ENCODE data around the gene CCDC171. TPM values are rescaled to one million over a fixed set of nuclear protein-coding genes. Genes with fewer than 3 reads are reported as not detected.
"Not testable (repeated sequence)": the region's sequence is repeated elsewhere in the genome, so short reads cannot be mapped to it uniquely, and the experiment has no call there.

CCDC171 gene
- total and polyA plus RNA-seq, 3 donors from 2014 or later, result 13.2 to 30.2 (median 21.4) TPM

- Histone ChIP-seq H3K27ac (no peak overlapping the region), H3K36me3 (ENCODE audit: low read depth, missing control alignments) (no peaks in the 10 kb centered on the region), H3K4me1 (no peaks in the 10 kb centered on the region), H3K9me3 (no peaks in the 10 kb centered on the region), H3K27me3 (no peaks in the 10 kb centered on the region), H3K4me3 (no peak overlapping the region)
- TF ChIP-seq POLR2A (IDR thresholded peaks at IDR 0.05), result no peak
- no peak for TF ChIP-seq CTCF (IDR thresholded peaks at IDR 0.05)
- 96 to 99% methylated on average over 3 of the region's 3 CpGs for WGBS, 2 donors
- DNase-seq, result no peak
- intact Hi-C loops (cut with DNase I; ENCODE audit: low total_unique reads), result no loop called here
Measured at GRCh38 chr9:15584379-15584778, 31.5 kb downstream of the CCDC171 start.

DNA sequence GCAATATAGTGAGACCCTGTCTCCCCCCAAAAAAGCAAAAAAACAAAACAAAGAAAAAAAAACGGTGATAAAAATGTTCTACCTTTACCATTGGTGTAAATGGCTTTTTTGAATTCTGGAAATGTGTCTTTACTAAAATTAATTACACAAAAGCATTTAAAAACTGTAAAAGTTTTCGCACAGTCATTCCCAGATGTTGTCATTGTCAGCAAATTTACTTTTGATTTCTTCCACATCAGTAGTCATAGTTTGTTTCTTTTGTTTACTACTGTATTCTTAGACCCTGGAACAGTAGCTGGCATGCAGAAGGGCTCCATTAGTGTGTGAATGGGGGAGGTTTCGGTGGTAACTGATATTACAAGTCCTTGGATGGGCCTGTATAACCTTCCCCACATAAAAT lies 39.5 kb downstream of the CCDC171 start:
- WGBS, 2 donors, result 89 to 92% methylated on average over 3 of the region's 3 CpGs
- H3K9me3 ChIP-seq, result no peaks in the 10 kb centered on the region
- TF ChIP-seq POLR2A (IDR thresholded peaks at IDR 0.05), result no peak

GRCh38 chr9:15592940-15593339 lies 40.1 kb downstream of the CCDC171 start:
- H3K9me3 ChIP-seq; DNase-seq; intact Hi-C loops (cut with DNase I; ENCODE audit: low total_unique reads); H3K27me3 ChIP-seq; H3K4me1 ChIP-seq; H3K27ac ChIP-seq; H3K4me3 ChIP-seq; H3K36me3 ChIP-seq (ENCODE audit: low read depth, missing control alignments): not testable (repeated sequence)
- 83 to 87% methylated on average over 1 of the region's 1 CpG for WGBS, 2 donors

More for the DNA sequence above, 39.5 kb downstream of the CCDC171 start:
- Histone ChIP-seq H3K4me1 (no peaks in the 10 kb centered on the region), H3K27ac (no peak overlapping the region), H3K27me3 (no peaks in the 10 kb centered on the region), H3K36me3 (ENCODE audit: low read depth, missing control alignments) (no peaks in the 10 kb centered on the region), H3K4me3 (no peak overlapping the region)
- intact Hi-C loops (cut with DNase I; ENCODE audit: low total_unique reads), result no loop called here
- DNase-seq, result no peak

DNA sequence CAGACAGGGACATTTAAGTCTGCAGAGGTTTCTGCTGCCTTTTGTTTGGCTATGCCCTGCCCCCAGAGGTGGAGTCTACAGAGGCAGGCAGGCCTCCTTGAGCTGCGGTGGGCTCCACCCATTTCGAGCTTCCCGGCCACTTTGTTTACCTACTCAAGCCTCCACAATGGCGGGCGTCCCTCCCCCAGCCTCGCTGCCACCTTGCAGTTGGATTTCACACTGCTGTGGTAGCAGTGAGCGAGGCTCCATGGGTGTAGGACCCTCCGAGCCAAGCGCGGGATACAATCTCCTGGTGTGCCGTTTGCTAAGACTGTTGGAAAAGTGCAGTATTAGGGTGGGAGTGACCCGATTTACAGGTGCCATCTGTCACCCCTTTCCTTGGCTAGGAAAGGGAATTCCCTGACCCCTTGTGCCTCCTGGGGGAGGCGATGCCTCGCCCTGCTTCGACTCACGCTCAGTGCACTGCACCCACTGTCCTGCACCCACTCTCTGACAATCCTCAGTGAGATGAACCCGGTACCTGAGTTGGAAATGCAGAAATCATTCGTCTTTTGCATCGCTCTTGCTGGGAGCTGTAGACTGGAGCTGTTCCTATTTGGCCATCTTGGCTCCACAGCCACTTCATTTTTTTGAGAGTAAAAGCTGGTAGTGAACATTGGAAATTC lies 48.0 kb downstream of the CCDC171 start:
- H3K36me3 ChIP-seq (ENCODE audit: low read depth, missing control alignments); H3K4me3 ChIP-seq; H3K9me3 ChIP-seq; H3K4me1 ChIP-seq; intact Hi-C loops (cut with DNase I; ENCODE audit: low total_unique reads); DNase-seq; H3K27me3 ChIP-seq; H3K27ac ChIP-seq: not testable (repeated sequence)
- 95 to 98% methylated on average over 19 of the region's 19 CpGs for WGBS, 2 donors

GRCh38 chr9:15606643-15607472 lies 54.0 kb downstream of the CCDC171 start:
- no peak for DNase-seq
- Histone ChIP-seq H3K27me3 (no peaks in the 10 kb centered on the region), H3K4me3 (no peak overlapping the region), H3K9me3 (no peaks in the 10 kb centered on the region), H3K27ac (no peak overlapping the region), H3K4me1 (no peaks in the 10 kb centered on the region), H3K36me3 (ENCODE audit: low read depth, missing control alignments) (no peaks in the 10 kb centered on the region)
- intact Hi-C loops (cut with DNase I; ENCODE audit: low total_unique reads), result no loop called here
- TF ChIP-seq CTCF (IDR thresholded peaks at IDR 0.05) (peak; percentile 39 to 91 (median 60)), POLR2A (IDR thresholded peaks at IDR 0.05) (no peak)
- 29 to 31% methylated on average over 2 of the region's 2 CpGs for WGBS, 2 donors

- Histone ChIP-seq H3K27me3 (no peaks in the 10 kb centered on the region), H3K9me3 (no peaks in the 10 kb centered on the region), H3K27ac (no peak overlapping the region), H3K36me3 (ENCODE audit: low read depth, missing control alignments) (no peaks in the 10 kb centered on the region), H3K4me1 (no peaks in the 10 kb centered on the region), H3K4me3 (no peak overlapping the region)
- TF ChIP-seq CTCF (IDR thresholded peaks at IDR 0.05) (no peak), POLR2A (IDR thresholded peaks at IDR 0.05) (no peak)
- intact Hi-C loops (cut with DNase I; ENCODE audit: low total_unique reads), result no loop called here
- 88 to 93% methylated on average over 4 of the region's 4 CpGs for WGBS, 2 donors
- DNase-seq, result no peak
Measured at GRCh38 chr9:15612962-15613361, 60.1 kb downstream of the CCDC171 start.
